ENCODE measurements around the gene PEX14.

DNA sequence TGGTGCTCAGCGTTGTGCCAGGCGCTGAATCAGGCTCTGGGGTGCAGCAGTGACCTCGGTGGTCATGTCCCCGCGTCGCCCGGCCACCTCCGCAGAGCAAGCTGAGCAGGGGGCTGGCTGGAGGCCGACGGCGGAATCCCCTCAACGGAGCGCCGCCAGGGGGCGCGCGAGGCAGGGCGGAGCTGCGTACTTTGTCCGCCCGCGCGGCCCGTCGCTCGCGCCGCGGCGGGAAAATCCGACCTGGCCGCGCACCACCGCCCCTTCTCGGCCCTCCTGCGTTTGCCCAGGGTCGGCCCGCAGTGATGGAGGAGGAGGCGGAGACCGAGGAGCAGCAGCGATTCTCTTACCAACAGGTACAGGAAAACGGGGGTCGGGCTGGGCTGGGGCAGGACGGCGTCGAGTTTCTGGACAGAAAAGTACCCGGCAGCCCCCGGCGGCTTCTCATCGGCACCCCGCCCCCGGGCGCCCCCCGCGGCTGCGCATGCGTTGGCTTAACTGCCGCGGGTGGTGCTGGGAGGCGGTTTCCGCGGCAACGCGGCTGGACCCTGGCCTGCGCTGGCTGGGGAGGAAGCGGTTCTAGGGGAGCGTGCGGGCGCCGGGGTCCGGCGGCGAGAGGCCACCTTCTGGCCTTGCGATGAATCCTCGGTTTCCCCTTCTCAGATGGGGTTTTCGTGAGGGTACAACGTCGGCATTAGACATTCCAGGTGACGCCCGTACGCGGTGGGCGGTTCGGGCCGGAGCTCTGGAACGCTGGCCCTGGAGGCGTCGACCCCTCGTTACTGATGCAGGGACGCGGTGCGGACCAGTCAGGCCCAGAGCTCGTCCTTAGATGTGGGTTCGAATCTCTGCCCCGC is 44.3 kb upstream of the PEX14 start, which contains the start of gene CENPS:
- peak; percentile 36; the same call in 1 of the 2 replicates for TF ChIP-seq TAF1 (IDR thresholded peaks at IDR 0.05; ENCODE audit: borderline replicate concordance, insufficient read depth, low read length)
- TF ChIP-seq REST (IDR thresholded peaks at IDR 0.05; ENCODE audit: insufficient read depth in 1 of 2, low read depth in 2 of 2, low read length in 2 of 2): 0 out of 4 replicates have a peak, but pooled peaks of 1 of the 2 experiments have one; percentile 30
- peak; percentile 61; the same call in 1 of the 2 replicates for TF ChIP-seq SIN3A (IDR thresholded peaks at IDR 0.05; ENCODE audit: borderline replicate concordance, insufficient read depth, low read length)
